Inflammatory macrophage (primary cell): Measurements from ENCODE around the gene SPATA3.
A peak's percentile ranks its signal among the peaks of the same experiment; 100 is the strongest.
"Not testable (repeated sequence)": the region's sequence is repeated elsewhere in the genome, so short reads cannot be mapped to it uniquely, and the experiment has no call there.

Source experiments
- DNase-seq, 2 donors: peaks; one replicate each; pipeline ENCODE4 v3.0.0-alpha.2; 2020 to 2022

The SPATA3 gene

DNA sequence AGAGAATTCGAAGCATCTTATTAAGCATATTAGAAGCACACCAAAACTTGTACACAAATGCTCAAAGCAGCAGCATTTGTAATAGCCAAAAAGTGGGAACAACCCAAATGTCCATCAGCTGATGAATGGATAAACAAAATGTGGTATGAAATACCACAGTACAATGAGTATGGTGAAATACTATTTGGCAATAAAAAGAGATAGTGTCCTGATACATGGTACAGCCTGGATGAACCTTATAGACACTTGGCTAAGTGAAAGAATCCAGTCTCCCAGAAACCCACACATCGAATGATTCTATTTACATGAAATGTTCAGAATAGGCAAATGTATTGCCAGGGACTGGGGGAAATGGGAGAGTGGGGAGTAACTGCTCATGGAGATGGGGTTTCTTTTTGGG is 3.0 kb downstream of the SPATA3 start:
- no peak for DNase-seq

DNA sequence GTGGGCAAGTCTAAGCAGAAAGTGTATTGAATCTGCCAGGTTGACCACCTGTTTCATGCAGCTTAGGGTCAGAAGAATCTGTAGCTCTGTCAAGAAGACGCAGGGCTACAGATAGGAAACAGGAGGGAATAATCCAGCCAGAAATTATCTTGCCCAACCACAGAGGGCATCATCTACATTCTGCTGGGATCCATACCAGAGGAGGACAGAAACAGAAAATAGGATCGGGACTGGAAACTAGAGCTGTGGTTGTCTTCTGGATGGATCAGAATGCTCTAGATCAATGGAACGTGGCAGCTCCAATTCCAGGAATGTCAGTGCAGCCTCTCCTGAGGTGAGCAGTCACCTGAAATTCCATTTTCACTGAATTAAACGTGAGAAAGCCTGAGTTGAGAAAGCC is 3.6 kb downstream of the SPATA3 start:
- DNase-seq = no peak

DNA sequence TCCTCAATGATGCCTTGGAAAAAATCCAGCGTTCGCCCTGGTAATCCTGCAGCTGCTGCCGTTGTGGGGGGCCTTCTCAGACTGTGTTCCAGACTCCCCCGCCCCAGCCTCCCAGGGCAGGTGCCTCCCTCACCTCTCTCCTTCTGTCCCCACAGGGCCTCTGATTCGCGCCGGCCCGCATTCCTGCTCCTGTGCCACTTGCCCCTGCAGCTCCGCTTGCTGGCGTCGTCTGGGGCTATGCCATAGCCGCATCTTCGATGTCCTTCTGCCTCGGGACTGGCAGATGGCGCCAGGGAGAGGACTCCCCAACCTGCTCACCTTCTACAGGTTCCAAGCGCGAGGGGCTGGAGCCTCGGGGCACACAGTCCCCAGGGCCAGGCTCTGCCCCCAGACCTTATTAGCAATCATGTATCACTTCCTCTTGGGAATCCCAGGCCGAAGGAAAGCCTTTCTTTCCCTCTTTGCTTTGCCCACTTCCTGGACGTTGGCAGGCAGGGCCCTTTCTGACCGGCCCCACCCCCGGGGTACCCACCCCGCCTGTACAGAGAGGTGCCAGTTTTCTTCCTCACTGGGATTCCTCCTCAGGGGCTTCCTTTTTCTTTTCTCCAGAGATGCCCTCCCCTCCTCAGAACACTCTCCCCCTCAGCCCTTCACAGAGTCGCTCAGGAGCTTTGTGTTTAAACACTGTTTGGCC is 4.4 kb downstream of the SPATA3 start:
- DNase-seq = no peak

DNA sequence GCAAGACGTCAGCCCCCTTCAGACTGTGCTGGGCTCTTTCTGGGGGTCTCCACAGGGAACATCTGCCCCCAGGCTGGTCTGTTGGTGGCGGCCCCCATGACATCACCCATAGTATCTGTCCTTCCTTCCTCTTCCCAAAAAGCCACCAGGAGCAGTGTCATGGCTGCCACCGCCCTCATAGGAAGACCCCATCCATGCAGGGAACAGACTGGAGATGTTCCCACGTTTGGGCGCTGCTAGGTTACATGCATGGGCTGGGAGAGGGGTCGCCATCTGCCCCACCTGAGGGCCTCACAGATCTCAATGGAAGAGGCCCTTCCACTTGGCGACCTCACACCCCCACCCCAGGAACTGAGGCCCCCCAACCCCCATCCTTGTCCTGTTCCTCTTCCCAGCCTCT is 5.1 kb downstream of the SPATA3 start:
- DNase-seq = no peak

- peak in 1 of 2 donors; percentile 5 for DNase-seq
Measured at GRCh38 chr2:231001921-231002320, 6.0 kb downstream of the SPATA3 start.

GRCh38 chr2:231002641-231003040 is 6.7 kb downstream of the SPATA3 start:
- DNase-seq = no peak

DNA sequence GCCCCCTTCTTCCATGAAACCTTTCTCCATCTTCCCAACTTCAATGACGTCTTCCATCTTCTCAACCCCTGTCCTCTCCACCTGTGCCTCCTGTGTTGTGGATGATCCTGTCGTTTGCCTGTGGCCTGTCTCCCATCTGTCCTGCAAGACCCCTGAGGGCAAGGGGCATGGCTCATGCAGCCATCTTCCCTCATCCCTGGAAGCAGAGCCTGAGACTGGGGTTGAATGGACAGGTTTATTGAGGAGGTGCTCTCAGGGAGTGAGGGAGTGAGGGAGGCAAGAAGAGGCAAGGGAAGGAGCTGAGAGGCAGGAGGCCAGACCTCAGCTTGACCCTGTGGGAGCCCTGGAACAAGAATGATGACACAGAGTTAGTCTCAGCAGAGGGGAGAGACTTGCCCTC is 7.3 kb downstream of the SPATA3 start:
- DNase-seq = no peak

DNA sequence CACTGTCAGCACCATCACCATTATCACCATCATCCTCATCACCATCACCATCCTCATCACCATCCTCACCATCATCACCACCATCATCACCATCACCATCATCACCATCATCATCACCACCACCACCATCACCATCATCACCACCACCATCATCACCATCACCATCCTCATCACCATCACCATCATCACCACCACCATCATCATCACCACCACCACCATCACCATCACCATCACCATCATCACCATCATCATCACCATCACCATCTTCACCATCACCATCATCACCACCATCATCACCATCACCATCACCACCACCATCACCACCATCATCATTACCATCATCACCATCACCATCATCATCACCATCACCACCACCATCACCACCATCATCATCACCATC is 9.0 kb downstream of the SPATA3 start:
- not testable (repeated sequence) for DNase-seq

GRCh38 chr2:231007286-231008098 is 11.6 kb downstream of the SPATA3 start:
- no peak for DNase-seq

DNA sequence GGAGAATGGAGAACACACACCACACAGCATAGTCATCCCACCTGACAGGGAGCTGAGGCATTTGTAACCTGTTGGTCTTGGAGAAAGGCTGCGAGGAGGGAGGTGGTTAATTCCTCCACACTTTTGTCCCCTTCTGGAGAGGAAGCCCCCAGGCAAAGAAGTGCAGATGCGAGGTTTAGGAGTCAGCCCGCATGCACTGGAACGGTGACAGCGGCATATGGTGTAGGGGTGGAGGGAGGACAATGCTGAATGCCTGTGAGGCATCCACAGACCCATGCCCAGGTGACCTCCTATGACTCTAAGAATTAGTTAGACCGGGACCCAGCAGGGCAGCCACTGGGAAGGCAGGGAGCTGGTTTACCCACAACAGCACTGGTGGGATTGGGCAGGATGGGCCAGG is 12.2 kb downstream of the SPATA3 start:
- DNase-seq = no peak

DNA sequence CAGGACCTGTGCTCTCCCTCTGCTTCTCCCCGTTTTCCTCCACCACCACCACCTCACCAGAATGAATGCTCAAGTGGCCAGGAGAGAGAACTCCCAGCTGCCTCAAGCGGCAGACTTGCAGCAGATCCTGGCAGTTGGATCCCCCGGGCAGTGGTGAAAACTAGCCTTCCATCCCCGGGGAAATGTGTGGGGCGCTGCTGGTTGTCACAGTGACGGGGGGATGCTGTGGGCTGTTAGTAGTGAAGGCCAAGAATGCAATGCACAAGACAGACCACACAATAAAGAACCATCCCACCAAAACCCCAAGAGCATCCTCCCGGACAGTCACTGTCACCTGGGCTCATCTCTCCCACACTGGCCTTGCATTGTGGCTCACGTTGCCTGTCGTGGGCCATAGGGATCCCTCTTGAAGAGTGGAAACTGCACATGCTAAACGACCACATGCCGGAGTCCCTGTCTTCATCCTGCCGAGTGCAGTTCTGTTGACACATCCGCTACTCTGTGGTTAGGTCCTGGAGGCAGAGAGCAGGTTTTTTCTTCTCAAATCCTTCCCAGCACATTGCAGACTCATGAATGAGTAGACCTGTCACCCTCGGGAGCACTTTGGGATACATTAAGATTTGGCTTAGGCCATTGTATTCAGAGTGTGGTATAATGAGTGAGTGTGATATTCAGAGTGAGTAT is 13.5 kb downstream of the SPATA3 start:
- no peak for DNase-seq

DNA sequence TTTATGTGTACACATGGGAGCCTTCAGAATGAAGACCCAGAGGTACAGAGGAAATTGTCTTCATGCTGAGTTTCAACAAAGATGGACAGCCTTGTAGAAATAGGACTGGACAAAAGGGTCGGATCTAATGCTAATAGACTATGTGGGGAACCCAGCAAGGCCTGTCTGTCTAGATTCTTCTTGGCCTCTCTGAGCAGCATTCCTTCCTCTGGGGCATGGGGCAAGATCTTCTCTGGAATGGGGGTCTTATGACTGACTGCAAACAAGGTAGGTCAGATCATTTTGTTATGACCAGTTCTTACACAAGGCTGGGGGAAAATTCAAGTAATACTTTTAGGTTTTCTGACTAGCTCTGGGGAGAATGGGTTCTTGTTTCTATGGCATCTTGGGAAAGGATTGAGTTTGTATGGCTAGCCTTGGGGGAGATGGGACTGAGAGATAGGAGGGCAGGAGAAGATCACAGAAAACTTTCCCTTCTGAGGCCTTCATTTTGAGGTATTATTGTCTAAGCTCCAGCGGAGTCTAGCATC is 14.3 kb downstream of the SPATA3 start:
- no peak for DNase-seq

GRCh38 chr2:231011526-231011925 is 15.6 kb downstream of the SPATA3 start:
- DNase-seq = no peak

DNA sequence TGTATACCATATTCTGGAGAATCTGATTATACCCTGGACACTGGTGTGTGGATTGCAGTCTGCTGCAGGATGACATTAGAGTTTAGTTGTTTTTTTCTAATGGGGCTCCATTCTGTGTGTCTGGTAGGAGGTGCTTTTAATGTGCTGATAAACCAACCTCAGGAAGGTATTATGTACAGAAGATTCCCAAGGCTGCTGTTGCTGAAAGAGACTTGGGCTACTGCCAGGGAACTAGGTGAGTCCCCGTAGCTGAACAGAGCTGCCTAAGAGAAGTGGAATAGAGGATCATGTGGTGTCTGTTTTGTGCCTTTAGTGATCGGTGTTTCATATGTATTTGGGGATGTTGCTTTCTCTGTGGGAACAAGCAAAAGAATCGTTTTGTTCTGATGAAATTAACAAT is 16.5 kb downstream of the SPATA3 start:
- DNase-seq = no peak

DNA sequence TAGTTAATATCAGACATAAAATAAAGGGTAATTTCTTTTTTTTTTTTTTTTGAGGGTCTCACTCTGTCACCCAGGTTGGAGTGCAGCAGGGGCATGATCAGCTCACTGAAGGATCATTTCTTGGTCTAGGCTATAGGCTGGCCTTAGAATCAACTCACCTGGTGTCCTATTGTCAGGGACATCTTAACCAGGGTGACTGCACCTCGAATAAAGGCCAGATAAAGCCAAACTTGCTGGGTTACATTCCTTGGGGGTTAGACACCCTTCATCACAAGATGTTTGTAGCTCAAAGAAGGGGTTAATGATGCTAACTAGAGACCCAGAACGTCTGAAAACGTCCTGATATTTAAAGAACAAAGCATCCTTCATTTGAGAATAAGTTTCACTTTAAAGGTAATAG is 17.9 kb downstream of the SPATA3 start:
- no peak for DNase-seq

DNA sequence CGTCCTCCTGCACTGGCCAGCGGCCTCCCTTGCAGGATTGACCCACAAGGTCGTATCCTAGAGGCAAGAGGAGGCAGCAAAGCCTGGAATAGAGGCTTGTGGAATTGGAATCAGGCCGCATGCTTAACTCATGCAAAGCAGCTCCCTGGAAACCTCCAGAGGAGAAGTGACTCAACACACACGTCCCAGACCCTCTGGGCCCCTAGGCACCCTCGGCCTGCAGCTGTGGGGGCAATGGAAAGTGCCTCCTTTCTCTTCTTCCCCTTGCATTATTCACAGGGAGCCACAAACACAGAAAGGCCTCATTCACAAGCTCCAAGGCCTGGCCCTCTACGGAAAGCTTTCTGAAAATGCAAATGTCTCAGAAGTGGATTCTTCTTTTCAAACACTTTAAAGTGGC is 19.6 kb downstream of the SPATA3 start:
- DNase-seq = no peak

DNA sequence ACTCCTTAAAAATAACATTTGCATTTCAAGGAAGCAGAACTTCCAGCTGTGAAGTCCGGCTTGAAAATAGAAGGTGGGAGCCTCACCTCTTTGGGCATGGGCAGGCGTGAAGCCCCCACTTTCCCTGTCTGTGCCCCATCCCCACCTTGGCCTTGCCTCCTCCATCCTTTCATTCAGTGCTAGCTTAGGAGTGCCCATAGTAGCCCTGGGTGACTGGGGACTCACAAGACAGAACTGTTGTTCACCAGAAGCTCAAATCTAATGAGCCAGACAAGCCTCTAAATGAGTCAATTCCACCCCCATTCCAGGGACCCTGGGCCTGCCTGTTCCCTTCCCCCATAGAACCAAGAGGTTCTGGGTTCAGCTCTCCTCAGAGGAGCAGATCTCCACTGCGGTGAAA is 20.0 kb downstream of the SPATA3 start:
- DNase-seq = no peak

GRCh38 chr2:231016566-231017230 is 20.8 kb downstream of the SPATA3 start:
- no peak for DNase-seq

- no peak for DNase-seq
Measured at GRCh38 chr2:231017231-231017598, 21.3 kb downstream of the SPATA3 start.

GRCh38 chr2:231018184-231018583 is 22.3 kb downstream of the SPATA3 start:
- DNase-seq = no peak

GRCh38 chr2:231025059-231025458 is 29.1 kb downstream of the SPATA3 start:
- DNase-seq = not testable (repeated sequence)

GRCh38 chr2:231028889-231029288 is 33.0 kb downstream of the SPATA3 start:
- peak in 1 of 2 donors; percentile 6 for DNase-seq

DNA sequence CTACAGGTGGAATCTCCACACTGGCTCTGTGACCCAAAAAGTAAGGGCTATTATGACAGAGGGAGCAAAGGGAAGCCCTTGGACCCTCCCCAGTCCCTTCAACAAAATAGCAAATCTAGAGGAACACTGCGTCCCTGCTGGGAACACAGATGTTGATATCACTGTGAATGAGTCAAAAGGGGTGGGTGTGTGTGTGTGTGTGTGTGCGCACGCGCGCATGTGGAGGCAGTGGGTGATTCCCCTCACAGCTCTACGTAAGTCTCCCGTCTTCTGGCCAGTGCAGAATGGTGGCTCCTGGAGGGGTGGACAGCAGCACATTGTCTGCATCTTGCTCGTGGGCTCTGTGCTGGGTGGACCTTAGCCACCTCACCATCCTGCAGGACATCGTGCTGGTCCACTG is 33.6 kb downstream of the SPATA3 start:
- DNase-seq = no peak
